NAMALWA (cell line): ENCODE measurements around the gene DAPP1.

Source experiments
- DNase-seq: peaks from one replicate; pipeline ENCODE4 v3.0.0-alpha.2; 2015; ENCODE audit warnings: low spot score

Gene DAPP1

DNA sequence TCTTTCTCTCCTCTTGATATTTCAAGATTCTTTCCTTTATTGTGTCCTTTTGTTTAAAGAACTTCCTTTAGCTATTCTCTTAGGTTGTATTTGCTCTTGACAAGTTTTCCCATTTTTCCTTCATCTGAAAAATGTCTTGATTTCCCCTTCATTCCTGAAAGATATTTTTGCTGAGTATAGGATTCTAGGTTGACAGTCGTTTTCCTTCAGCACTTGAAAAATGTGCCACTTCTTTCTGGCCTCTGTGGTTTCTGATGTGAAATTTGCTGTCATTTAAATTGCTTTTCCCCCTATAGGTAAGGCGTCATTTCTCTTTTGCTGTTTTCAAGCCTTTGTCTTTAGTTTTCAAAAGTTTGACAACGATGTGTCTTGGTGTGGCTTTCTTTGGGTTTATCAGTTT lies 100.9 kb downstream of the DAPP1 start:
- no peak for DNase-seq

DNA sequence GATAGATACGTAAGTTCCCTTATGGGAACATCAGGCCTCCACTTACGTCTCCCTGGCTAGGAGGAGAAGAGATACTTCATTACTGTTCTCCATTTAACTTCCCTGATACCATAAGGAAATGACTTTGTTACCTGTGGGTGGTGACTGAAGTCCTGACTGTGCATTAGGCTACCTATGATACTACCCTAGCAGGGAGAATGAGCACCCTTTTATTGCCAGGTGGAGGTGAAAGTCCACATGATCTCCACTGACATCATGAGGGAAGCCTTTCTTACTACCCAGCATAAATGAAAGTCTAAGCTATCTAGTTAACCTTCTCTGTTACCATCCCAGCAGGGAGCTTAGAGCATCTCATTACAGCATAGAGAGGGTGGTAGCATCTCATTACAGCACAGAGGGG lies 102.0 kb downstream of the DAPP1 start:
- no peak for DNase-seq
